Skeletal muscle tissue (tissue), 4 donors: ENCODE measurements around the gene LRFN2. TPM values are rescaled to one million over a fixed set of nuclear protein-coding genes. Genes with fewer than 3 reads are reported as not detected.

Experiments
- H3K27ac ChIP-seq: one replicate; pipeline ENCODE4 v1.7.0; 2013; ENCODE audit warnings: mild to moderate bottlenecking, low read depth, low read length, inconsistent platforms
- H3K27me3 ChIP-seq, 3 donors: one replicate each; pipeline ENCODE4 v1.7.0; 2013; ENCODE audit warnings: low read length in 3 of 3; ENCODE audit not compliant: control insufficient read depth in 3 of 3, insufficient read depth in 3 of 3
- H3K36me3 ChIP-seq, 3 donors: one replicate each; pipeline ENCODE4 v1.7.0; 2013; ENCODE audit warnings: low read length in 3 of 3; ENCODE audit not compliant: control insufficient read depth in 3 of 3, insufficient read depth in 3 of 3
- H3K4me1 ChIP-seq, 3 donors: one replicate each; pipeline ENCODE4 v1.7.0; 2013; ENCODE audit warnings: low read length in 3 of 3, mild to moderate bottlenecking in 3 of 3; ENCODE audit not compliant: control insufficient read depth in 3 of 3, insufficient read depth in 3 of 3
- H3K4me3 ChIP-seq, 3 donors: one replicate each; pipeline ENCODE4 v1.7.0; 2013; ENCODE audit warnings: low read length in 3 of 3
- H3K9ac ChIP-seq, 3 donors: one replicate each; pipeline ENCODE4 v1.7.0; 2013; ENCODE audit warnings: low read length in 3 of 3, mild to moderate bottlenecking in 3 of 3, moderate library complexity in 2 of 3, low read depth in 1 of 3
- H3K9me3 ChIP-seq, 3 donors: one replicate each; pipeline ENCODE4 v1.7.0; 2013; ENCODE audit warnings: low read length in 3 of 3; ENCODE audit not compliant: control insufficient read depth in 3 of 3
- total RNA-seq: library from RNA; depleted of rRNA; stranded (reverse); fragments of >200 nt; gene quantifications from one replicate; pipeline ENCODE4 v1.2.3, GENCODE V29; 2014
- donor health status: Osteomylitis.

LRFN2 gene
- total RNA-seq, 1 donor from 2014 or later = not detected

DNA sequence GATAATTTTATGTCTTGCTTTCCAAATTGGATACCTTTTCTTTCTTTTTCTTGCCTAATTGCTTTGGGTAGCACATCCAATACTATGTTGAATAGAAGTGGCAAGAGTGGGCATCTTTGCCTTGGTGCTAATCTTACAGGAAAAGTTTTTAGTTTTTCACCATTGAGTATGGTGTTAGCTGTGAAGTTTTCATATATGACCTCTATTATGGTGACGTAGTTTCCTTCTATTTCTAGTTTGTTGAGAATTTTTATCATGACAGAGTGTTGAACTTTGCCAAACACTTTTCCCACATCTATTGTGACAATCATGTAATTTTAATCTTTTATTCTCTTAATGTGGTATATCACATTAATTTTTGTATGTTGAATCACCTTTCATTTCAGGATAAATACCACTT is 216.1 kb downstream of the LRFN2 start:
- H3K9ac ChIP-seq = no peak overlapping the region
- no peaks in the 10 kb centered on the region for H3K36me3 ChIP-seq
- no peaks in the 10 kb centered on the region for H3K27me3 ChIP-seq
- no peaks in the 10 kb centered on the region for H3K9me3 ChIP-seq
- no peak overlapping the region for H3K27ac ChIP-seq
- H3K4me1 ChIP-seq = peaks cover 0 to 2% (median under 1%) of the 10 kb centered on the region in 3 donors
- no peak overlapping the region for H3K4me3 ChIP-seq

DNA sequence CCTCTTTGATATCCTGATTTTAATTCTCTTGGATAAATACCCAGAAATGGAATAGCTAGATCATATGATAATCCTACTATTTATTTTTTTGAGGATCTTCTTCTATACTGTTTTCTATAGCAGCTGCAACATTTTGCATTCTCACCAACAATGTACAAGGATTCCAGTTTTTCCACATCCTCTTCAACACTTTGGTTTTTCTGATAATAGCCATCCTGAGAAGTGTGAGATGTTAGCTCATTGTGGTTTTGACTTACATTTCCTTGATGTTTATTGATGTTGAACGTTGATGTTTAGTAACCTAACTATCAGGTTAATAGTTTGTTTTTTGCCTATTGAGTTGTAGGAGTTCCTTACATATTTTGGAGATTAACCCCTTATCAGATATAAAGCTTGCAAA is 217.3 kb downstream of the LRFN2 start:
- H3K36me3 ChIP-seq = no peaks in the 10 kb centered on the region
- H3K9me3 ChIP-seq = no peaks in the 10 kb centered on the region
- no peak overlapping the region for H3K4me3 ChIP-seq
- H3K27me3 ChIP-seq = no peaks in the 10 kb centered on the region
- H3K4me1 ChIP-seq = no peaks in the 10 kb centered on the region
- H3K27ac ChIP-seq = no peak overlapping the region
- no peak overlapping the region for H3K9ac ChIP-seq

DNA sequence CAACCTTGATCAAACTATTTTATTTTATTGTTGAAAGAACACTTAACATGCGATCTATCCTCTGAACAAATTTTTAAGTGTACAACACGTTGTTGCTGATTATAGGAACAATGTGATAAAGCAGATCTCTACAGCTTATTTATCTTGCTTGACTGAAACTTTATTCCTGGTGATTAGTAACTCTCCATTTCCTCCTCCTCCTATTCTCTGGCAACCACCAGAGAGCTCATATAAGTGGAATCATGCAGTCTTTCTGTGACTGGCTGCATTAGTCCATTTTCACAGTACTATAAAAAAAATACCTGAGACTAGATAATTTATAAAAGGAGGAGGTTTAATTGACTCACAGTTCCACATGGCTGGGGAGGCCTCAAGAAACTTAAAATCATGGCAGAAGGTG is 218.1 kb downstream of the LRFN2 start:
- no peak overlapping the region for H3K4me3 ChIP-seq
- no peak overlapping the region for H3K27ac ChIP-seq
- H3K36me3 ChIP-seq = no peaks in the 10 kb centered on the region
- H3K4me1 ChIP-seq = no peaks in the 10 kb centered on the region
- no peak overlapping the region for H3K9ac ChIP-seq
- H3K9me3 ChIP-seq = no peaks in the 10 kb centered on the region
- no peaks in the 10 kb centered on the region for H3K27me3 ChIP-seq

DNA sequence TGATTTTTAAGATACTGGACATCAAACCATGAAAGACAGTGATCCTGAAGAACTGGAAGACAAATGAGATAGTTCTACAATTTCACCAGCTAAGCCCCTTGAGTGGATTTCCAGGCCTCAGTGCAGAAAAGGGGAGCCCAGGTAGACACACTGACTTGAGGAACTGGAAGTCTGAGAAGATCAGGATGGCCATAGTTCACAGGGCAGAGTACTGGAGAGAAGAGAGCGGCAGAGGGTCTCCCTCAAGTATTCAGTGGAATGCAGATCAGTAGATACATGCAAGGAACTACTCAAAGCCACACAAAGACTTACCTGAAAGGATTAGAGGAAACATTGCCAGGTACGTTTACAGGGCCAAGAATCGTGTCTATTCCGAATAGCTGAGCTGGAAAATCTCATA is 224.3 kb downstream of the LRFN2 start:
- no peaks in the 10 kb centered on the region for H3K36me3 ChIP-seq

DNA sequence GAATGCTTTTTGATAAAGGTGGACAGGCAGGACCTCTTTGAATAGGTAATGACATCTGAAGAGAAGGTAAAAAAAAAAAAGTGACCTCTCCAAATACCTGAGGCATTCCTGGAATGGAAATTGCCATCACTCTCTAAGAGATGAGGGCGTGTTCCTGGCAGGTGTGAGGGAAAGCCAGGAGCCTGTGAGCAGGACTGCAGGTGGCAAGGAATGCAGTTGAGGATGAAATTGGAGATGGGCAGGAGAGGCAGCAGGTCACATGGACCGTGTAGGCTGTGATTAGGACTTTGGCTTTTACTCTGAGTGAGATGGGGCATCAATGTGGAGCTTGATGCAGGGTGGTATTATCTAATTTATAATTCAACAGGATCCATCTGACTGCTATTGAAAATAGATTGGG is 227.4 kb downstream of the LRFN2 start:
- Histone ChIP-seq H3K4me1 (no peaks in the 10 kb centered on the region), H3K36me3 (no peaks in the 10 kb centered on the region), H3K9me3 (no peaks in the 10 kb centered on the region), H3K27me3 (no peaks in the 10 kb centered on the region), H3K4me3 (no peak overlapping the region), H3K27ac (no peak overlapping the region), H3K9ac (no peak overlapping the region)

More for the DNA sequence above, 224.3 kb downstream of the LRFN2 start:
- Histone ChIP-seq H3K27ac (no peak overlapping the region), H3K9ac (no peak overlapping the region), H3K9me3 (no peaks in the 10 kb centered on the region), H3K27me3 (no peaks in the 10 kb centered on the region), H3K4me3 (no peak overlapping the region), H3K4me1 (no peaks in the 10 kb centered on the region)

DNA sequence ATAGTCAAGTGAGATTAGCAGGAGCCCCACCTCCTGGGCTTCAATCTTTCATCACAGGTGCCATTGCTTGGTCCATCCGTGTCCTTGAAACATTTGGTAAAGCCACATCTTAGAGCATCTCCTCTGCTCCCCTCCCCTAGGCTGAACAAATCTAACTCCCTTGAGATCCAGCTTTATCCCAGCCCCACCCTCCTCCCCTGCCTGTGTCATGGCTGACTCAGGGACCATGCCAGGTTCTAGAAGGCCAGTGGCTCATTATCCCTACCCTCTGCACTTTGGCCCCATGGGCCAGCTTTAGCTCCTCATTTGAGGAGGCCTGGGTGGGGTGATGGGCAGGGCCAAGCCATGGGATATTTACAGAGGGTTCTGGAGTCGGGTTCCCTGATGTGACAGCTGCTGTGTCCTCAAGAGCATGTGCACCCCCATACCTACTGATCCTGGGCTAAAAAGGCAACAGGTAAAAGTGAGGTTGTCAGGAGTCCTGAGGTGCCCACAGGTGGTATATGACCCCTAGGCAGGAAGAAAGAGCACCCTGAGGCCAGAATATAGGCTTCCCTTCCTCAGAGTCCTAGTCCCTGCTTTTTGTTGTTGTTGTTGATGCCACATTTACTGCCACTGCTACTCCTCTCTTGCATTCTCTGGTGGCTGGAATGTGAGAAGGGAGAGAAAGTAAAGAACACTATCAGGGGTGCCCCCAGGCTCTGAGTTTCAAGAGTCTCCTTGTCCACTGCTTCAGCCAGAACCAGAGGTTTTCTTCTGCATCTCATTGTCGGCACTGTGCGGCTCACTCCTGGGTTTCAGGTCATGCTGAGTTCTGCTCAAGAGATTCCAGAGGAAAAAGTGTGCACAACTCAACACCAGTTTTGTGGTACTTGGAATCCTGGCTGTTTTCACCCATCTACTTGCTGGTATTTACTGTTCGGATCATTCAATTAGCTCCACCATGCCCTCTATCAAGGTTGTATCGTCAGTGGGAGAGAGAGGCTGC is 228.4 kb downstream of the LRFN2 start:
- no peaks in the 10 kb centered on the region for H3K36me3 ChIP-seq
- H3K4me3 ChIP-seq = no peak overlapping the region
- H3K4me1 ChIP-seq = peaks cover 3 to 5% (median 4%) of the 10 kb centered on the region in 3 donors
- H3K9me3 ChIP-seq = no peaks in the 10 kb centered on the region
- H3K27me3 ChIP-seq = no peaks in the 10 kb centered on the region
- H3K27ac ChIP-seq = no peak overlapping the region
- H3K9ac ChIP-seq = no peak overlapping the region

DNA sequence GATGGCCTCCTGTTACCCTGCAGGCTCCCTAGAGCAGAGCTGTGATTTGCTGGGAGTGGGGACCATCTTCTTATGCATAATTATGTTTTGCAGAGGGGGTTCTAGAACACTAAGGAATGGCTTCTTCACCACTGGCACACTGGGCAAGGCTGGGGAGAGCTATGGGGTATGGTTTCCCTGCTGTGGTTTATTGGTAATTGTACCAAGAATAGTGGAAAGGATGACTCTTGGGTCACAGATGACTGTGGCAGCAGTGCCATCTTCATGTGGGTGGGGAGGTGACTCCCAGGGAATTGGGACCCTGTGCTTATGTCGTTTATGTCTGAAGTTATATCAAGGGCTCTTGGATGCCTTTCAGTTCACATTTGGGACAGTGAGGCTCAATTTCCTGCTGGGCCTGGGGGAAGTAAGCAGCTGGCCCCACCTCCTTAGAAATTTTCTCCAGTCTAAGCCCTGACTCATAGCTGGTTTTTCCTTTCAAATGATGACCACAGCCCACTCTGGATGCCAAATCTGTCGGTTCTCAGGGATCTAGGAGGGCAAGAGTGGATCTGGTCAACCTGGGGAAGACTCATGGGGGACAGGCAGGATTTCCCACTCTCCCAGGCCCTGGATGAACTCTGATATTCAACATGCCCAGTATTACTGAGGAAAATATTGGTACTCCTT is 230.8 kb downstream of the LRFN2 start:
- peaks cover 6 to 13% (median 13%) of the 10 kb centered on the region in 3 donors for H3K4me1 ChIP-seq
- no peak overlapping the region for H3K4me3 ChIP-seq
- H3K9ac ChIP-seq = no peak overlapping the region
- no peaks in the 10 kb centered on the region for H3K9me3 ChIP-seq
- no peaks in the 10 kb centered on the region for H3K27me3 ChIP-seq
- no peaks in the 10 kb centered on the region for H3K36me3 ChIP-seq
- no peak overlapping the region for H3K27ac ChIP-seq

DNA sequence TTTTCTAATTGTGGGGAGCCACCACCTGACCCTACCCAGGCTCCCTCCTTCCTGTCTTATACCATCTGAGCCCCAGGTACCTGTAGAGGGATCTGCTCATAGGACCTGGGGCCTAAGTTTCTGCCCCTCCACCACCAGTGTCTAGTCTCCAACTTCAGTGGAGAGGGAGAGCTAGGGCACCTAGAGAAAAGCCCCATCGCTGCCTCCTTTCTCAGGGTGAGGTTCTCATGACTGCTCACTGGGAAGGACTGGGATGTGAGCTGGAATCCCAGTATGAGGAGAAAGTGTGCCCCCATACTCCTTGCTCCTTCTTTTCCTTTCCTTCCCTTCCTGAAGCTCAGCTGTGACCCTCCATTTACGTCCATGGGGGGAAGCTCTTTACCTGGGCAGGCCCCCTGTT is 231.6 kb downstream of the LRFN2 start:
- H3K27ac ChIP-seq = no peak overlapping the region
- no peaks in the 10 kb centered on the region for H3K9me3 ChIP-seq
- H3K9ac ChIP-seq = no peak overlapping the region
- no peaks in the 10 kb centered on the region for H3K27me3 ChIP-seq
- H3K36me3 ChIP-seq = no peaks in the 10 kb centered on the region
- peaks cover 6 to 13% (median 13%) of the 10 kb centered on the region in 3 donors for H3K4me1 ChIP-seq
- H3K4me3 ChIP-seq = no peak overlapping the region

DNA sequence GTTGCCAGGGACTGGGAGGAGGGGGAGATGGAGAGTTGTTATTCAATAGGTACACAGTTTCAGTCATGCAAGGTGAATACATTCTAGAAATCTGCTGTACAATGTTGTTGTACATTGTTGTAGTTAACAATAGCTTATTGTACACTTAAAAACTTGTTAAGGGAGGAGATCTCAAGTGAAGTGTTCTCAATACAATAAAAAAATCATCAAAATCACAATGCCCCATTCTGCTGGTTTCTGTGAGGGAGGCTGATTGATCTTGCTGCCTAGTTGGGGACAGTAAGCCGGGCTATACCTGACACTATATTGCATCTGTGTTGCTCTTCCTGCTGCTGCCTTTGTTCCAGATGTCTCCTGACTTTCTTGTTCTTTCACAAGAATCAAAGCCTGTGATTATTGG is 232.1 kb downstream of the LRFN2 start:
- H3K9ac ChIP-seq = no peak overlapping the region
- no peak overlapping the region for H3K4me3 ChIP-seq
- no peaks in the 10 kb centered on the region for H3K27me3 ChIP-seq
- peaks cover 6 to 13% (median 13%) of the 10 kb centered on the region in 3 donors for H3K4me1 ChIP-seq
- no peak overlapping the region for H3K27ac ChIP-seq
- no peaks in the 10 kb centered on the region for H3K36me3 ChIP-seq
- H3K9me3 ChIP-seq = no peaks in the 10 kb centered on the region

DNA sequence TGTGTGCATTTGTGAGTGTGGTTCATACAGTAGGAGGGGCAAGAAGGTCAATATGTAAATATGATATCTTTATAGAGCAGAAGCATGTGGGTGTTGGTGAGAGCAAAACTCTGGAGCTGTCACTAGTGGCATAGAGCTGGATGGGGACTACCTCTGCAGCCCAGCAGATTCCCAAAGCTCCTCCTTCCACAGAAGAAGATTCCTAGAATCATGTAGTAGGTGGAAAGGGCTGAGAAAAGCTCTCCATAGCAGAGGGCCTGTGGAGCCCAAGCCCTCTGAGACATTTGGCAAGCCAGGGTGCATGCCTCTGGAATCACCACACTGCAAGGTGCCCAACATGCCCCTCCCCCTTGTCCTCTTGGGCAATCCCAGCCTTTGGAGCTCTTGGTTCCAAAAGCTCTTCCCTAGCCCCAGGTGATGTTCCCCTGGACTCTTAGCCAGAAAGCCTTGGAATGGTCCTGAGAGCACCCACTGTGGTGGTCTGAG is 233.2 kb downstream of the LRFN2 start:
- Histone ChIP-seq H3K27me3 (no peaks in the 10 kb centered on the region), H3K9me3 (no peaks in the 10 kb centered on the region), H3K4me3 (no peak overlapping the region), H3K4me1 (peaks cover 6 to 13% (median 13%) of the 10 kb centered on the region in 3 donors), H3K9ac (no peak overlapping the region), H3K36me3 (no peaks in the 10 kb centered on the region), H3K27ac (no peak overlapping the region)
